Measurements from ENCODE around the gene TMEM245. TPM values are rescaled to one million over a fixed set of nuclear protein-coding genes. Genes with fewer than 3 reads are reported as not detected.

The TMEM245 gene
- total and polyA plus RNA-seq, 2 of the 13 experiments (the other 11 are each of a cell fraction or from before 2014, with no cell fraction given), result 53.5 to 55.4 TPM

DNA sequence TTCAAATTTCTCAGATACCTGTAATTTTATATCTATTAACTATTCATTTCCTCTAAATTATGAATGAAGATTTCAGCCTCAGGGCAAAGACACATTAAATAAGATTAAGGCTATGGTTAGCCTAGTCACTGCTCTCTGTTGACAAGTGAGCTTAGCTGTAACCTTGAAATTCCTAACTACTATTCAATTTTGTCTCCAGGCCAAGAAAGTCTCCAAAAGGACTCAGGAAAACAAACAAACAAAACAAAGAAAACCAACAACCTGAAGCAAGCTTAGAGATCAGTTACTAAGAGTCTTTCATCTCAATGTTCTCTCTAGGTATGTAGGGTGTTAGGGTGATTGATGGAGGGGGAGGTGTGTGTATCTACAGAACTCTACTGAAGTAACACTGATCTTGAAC, 96.9 kb downstream of the TMEM245 start (continued):
- peak; percentile 92 for TF ChIP-seq BCL6 (CRISPR knock-in tag; IDR thresholded peaks at IDR 0.05)
- no peak for TF ChIP-seq ZNF292 (CRISPR knock-in tag; IDR thresholded peaks at IDR 0.05; ENCODE audit: borderline replicate concordance, low read depth)
- TF ChIP-seq ZNF329 (CRISPR knock-in tag; IDR thresholded peaks at IDR 0.05; ENCODE audit: low read depth), result no peak
- no peak for TF ChIP-seq KAT2B (IDR thresholded peaks at IDR 0.05; ENCODE audit: borderline replicate concordance, low read depth, low read length)
- TF ChIP-seq, protein P1, sequence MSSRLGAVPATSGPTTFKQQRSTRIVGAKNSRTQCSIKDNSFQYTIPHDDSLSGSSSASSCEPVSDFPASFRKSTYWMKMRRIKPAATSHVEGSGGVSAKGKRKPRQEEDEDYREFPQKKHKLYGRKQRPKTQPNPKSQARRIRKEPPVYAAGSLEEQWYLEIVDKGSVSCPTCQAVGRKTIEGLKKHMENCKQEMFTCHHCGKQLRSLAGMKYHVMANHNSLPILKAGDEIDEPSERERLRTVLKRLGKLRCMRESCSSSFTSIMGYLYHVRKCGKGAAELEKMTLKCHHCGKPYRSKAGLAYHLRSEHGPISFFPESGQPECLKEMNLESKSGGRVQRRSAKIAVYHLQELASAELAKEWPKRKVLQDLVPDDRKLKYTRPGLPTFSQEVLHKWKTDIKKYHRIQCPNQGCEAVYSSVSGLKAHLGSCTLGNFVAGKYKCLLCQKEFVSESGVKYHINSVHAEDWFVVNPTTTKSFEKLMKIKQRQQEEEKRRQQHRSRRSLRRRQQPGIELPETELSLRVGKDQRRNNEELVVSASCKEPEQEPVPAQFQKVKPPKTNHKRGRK (CRISPR knock-in tag; IDR thresholded peaks at IDR 0.05), result no peak
- TF ChIP-seq ZNF34 (CRISPR knock-in tag; IDR thresholded peaks at IDR 0.05; ENCODE audit: borderline replicate concordance), result no peak
- TF ChIP-seq CREB1 (IDR thresholded peaks at IDR 0.05), result no peak
- peak; percentile 33; the same call in 1 of the 2 replicates for TF ChIP-seq CREB1 (CRISPR knock-in tag; IDR thresholded peaks at IDR 0.05)
- TF ChIP-seq ZNF263 (CRISPR knock-in tag; IDR thresholded peaks at IDR 0.05), result no peak
- no peak for TF ChIP-seq ZNF501 (CRISPR knock-in tag; IDR thresholded peaks at IDR 0.05)
- TF ChIP-seq TBP (CRISPR knock-in tag; IDR thresholded peaks at IDR 0.05), result no peak
- no peak for TF ChIP-seq HHEX (CRISPR knock-in tag; IDR thresholded peaks at IDR 0.05)
- no peak for TF ChIP-seq ZNF782 (CRISPR knock-in tag; IDR thresholded peaks at IDR 0.05; ENCODE audit: borderline replicate concordance)
- TF ChIP-seq ZNF160 (CRISPR knock-in tag; IDR thresholded peaks at IDR 0.05), result no peak
- TF ChIP-seq, protein P2, sequence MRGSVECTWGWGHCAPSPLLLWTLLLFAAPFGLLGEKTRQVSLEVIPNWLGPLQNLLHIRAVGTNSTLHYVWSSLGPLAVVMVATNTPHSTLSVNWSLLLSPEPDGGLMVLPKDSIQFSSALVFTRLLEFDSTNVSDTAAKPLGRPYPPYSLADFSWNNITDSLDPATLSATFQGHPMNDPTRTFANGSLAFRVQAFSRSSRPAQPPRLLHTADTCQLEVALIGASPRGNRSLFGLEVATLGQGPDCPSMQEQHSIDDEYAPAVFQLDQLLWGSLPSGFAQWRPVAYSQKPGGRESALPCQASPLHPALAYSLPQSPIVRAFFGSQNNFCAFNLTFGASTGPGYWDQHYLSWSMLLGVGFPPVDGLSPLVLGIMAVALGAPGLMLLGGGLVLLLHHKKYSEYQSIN (CRISPR knock-in tag; IDR thresholded peaks at IDR 0.05; ENCODE audit: borderline replicate concordance), result no peak
- no peak for TF ChIP-seq ZNF33A (CRISPR knock-in tag; IDR thresholded peaks at IDR 0.05; ENCODE audit: borderline replicate concordance)
- TF ChIP-seq, protein P3, sequence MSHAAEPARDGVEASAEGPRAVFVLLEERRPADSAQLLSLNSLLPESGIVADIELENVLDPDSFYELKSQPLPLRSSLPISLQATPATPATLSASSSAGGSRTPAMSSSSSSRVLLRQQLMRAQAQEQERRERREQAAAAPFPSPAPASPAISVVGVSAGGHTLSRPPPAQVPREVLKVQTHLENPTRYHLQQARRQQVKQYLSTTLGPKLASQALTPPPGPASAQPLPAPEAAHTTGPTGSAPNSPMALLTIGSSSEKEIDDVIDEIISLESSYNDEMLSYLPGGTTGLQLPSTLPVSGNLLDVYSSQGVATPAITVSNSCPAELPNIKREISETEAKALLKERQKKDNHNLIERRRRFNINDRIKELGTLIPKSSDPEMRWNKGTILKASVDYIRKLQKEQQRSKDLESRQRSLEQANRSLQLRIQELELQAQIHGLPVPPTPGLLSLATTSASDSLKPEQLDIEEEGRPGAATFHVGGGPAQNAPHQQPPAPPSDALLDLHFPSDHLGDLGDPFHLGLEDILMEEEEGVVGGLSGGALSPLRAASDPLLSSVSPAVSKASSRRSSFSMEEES (CRISPR knock-in tag; IDR thresholded peaks at IDR 0.05), result no peak
- peak; percentile 46; the same call in 1 of the 2 replicates for TF ChIP-seq CREM (IDR thresholded peaks at IDR 0.05)
- TF ChIP-seq CREM (CRISPR knock-in tag; IDR thresholded peaks at IDR 0.05), result no peak
- no peak for TF ChIP-seq MIER3 (CRISPR knock-in tag; IDR thresholded peaks at IDR 0.05; ENCODE audit: borderline replicate concordance)
- TF ChIP-seq KLF11 (CRISPR knock-in tag; IDR thresholded peaks at IDR 0.05), result no peak
- TF ChIP-seq, protein P4, sequence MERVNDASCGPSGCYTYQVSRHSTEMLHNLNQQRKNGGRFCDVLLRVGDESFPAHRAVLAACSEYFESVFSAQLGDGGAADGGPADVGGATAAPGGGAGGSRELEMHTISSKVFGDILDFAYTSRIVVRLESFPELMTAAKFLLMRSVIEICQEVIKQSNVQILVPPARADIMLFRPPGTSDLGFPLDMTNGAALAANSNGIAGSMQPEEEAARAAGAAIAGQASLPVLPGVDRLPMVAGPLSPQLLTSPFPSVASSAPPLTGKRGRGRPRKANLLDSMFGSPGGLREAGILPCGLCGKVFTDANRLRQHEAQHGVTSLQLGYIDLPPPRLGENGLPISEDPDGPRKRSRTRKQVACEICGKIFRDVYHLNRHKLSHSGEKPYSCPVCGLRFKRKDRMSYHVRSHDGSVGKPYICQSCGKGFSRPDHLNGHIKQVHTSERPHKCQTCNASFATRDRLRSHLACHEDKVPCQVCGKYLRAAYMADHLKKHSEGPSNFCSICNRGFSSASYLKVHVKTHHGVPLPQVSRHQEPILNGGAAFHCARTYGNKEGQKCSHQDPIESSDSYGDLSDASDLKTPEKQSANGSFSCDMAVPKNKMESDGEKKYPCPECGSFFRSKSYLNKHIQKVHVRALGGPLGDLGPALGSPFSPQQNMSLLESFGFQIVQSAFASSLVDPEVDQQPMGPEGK (CRISPR knock-in tag; IDR thresholded peaks at IDR 0.05), result no peak
- no peak for TF ChIP-seq ZFYVE20 (CRISPR knock-in tag; IDR thresholded peaks at IDR 0.05; ENCODE audit: borderline replicate concordance, low read depth)
- 0 out of 2 replicates have a peak, but pooled peaks have one; percentile 38 for TF ChIP-seq SIX1 (CRISPR knock-in tag; IDR thresholded peaks at IDR 0.05; ENCODE audit: borderline replicate concordance)
- no peak for TF ChIP-seq ZNF768 (CRISPR knock-in tag; IDR thresholded peaks at IDR 0.05)
- peak; percentile 61 for TF ChIP-seq SOX5 (CRISPR knock-in tag; IDR thresholded peaks at IDR 0.05; ENCODE audit: borderline replicate concordance)

Measured in HepG2 (cell line).